Caco-2 (cell line): Measurements from ENCODE around the gene HBEGF. TPM values are rescaled to one million over a fixed set of nuclear protein-coding genes. Genes with fewer than 3 reads are reported as not detected.

ENCODE experiments used
- BruUV-seq: library from RNA; stranded (reverse); fragments of 400-500 nt; replicated peaks from 2 replicates; lab custom pipeline; 2021; lab: Mats Ljungman, UMichigan
- CTCF ChIA-PET: fragments of 300-600 bp; sonication (Branson Sonifier 250); formaldehyde crosslinking; loops from one replicate; lab custom pipeline; 2022; ENCODE audit warnings: antibody characterized with exemption; lab: Charles Lee
- POLR2A ChIA-PET: fragments of 300-600 bp; sonication (Branson Sonifier 250); formaldehyde crosslinking; loops from one replicate; lab custom pipeline; 2022; ENCODE audit warnings: antibody characterized with exemption; lab: Charles Lee
- DNase-seq, 2 experiments: peaks; one replicate each; pipeline versions ENCODE4 v3.0.0 to v3.0.0-alpha.2; 2020 to 2022
- H3K27me3 ChIP-seq: replicated peaks from 2 replicates; pipeline ENCODE4 v1.6.0; 2011; ENCODE audit warnings: low read length; ENCODE audit not compliant: control insufficient read depth, insufficient read depth
- H3K36me3 ChIP-seq: 2 replicates; pipeline ENCODE4 v1.5.1; 2011; ENCODE audit warnings: low read length; ENCODE audit not compliant: control insufficient read depth, insufficient read depth
- H3K4me1 ChIP-seq: fragments of 250-450 bp; sonication (Bioruptor Pico); 2 replicates; pipeline ENCODE4 v1.5.1; 2020; ENCODE audit warnings: mild to moderate bottlenecking
- H3K4me3 ChIP-seq: 2 replicates; pipeline ENCODE4 v1.5.1; 2011; ENCODE audit warnings: low read depth, mild to moderate bottlenecking, control low read depth, low read length
- H3K9me3 ChIP-seq: fragments of 250-450 bp; sonication (Bioruptor Pico); 2 replicates; pipeline ENCODE4 v1.5.1; 2020; ENCODE audit warnings: mild to moderate bottlenecking, moderate library complexity
- H3K27ac Mint-ChIP-seq: one replicate; pipeline ENCODE4 v1.8.0; 2022; ENCODE audit warnings: mixed read lengths; ENCODE audit not compliant: unreplicated experiment
- H3K27me3 Mint-ChIP-seq: one replicate; pipeline ENCODE4 v1.8.0; 2022; ENCODE audit warnings: mixed read lengths; ENCODE audit not compliant: insufficient read depth, unreplicated experiment
- H3K36me3 Mint-ChIP-seq: one replicate; pipeline ENCODE4 v1.8.0; 2022; ENCODE audit warnings: mild to moderate bottlenecking, mixed read lengths; ENCODE audit not compliant: insufficient read depth, unreplicated experiment
- H3K4me1 Mint-ChIP-seq: one replicate; pipeline ENCODE4 v1.8.0; 2022; ENCODE audit warnings: low read depth, mixed read lengths; ENCODE audit not compliant: unreplicated experiment
- H3K4me3 Mint-ChIP-seq: one replicate; pipeline ENCODE4 v1.8.0; 2022; ENCODE audit warnings: mild to moderate bottlenecking, moderate library complexity, mixed read lengths; ENCODE audit not compliant: unreplicated experiment
- H3K9me3 Mint-ChIP-seq: one replicate; pipeline ENCODE4 v1.8.0; 2022; ENCODE audit warnings: mixed read lengths; ENCODE audit not compliant: unreplicated experiment
- intact Hi-C: fragments of 100-400 bp; cut with micrococcal nuclease; formaldehyde crosslinking; loops from one replicate; pipeline ENCODE4 v1.10.0; 2022; ENCODE audit not compliant: unreplicated experiment
- total RNA-seq: library from RNA; stranded (reverse); gene quantifications from 2 replicates; pipeline ENCODE4 v1.2.3, GENCODE V29; 2022
- TF ChIP-seq, protein P1 (sequence below), 2 experiments: fragments of 200-600 bp in 1 of 2; IDR thresholded peaks; 1 replicate in 1 of 2; 2 replicates in 1 of 2; pipeline versions ENCODE4 v1.5.1 to v1.8.0; 2011 to 2022; ENCODE audit warnings: antibody characterized with exemption in 1 of 2, control low read depth in 1 of 2, inconsistent platforms in 1 of 2, low read depth in 1 of 2, low read length in 1 of 2, mild to moderate bottlenecking in 1 of 2, moderate library complexity in 1 of 2; ENCODE audit not compliant: insufficient read depth in 1 of 2, severe bottlenecking in 1 of 2, unreplicated experiment in 1 of 2

Gene HBEGF
- total RNA-seq, 1 experiment from 2014 or later = 5.8 TPM

DNA sequence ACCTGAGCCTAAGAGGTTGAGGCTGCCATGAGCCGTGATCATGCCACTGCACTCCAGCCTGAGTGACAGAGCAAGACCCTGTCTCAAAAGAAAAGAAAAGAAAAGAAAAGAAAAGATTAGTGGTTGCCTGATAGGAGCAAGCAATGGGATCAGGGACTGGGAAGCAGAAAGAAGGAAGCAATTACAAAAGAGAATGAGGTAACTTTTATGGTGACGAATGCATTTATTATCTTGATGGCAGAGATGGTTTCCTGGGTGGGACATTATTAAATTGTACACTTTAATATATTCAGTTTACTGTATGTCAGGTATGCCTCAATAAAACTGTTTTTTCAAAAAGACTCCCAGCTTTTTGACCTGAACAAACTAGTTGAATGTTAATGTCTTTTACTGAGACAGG, 36.0 kb downstream of the HBEGF start:
- no TSS peak for BruUV-seq
- Mint-ChIP-seq H3K4me3 (no peak overlapping the region), H3K4me1 (peaks cover 26% of the 10 kb centered on the region), H3K36me3 (no peaks in the 10 kb centered on the region), H3K27ac (no peak overlapping the region), H3K9me3 (no peaks in the 10 kb centered on the region), H3K27me3 (no peaks in the 10 kb centered on the region)
- no peaks in the 10 kb centered on the region for H3K9me3 ChIP-seq
- H3K4me3 ChIP-seq = no peak overlapping the region
- intact Hi-C loops = no loop called here
- no peak for DNase-seq
- no peaks in the 10 kb centered on the region for H3K36me3 ChIP-seq
- CTCF ChIA-PET = interaction anchor here (0.6 to 1.0 kb wide), 2 partner anchors 10 to 1016 kb away, joined by 4 to 5 read pairs; no protein-coding TSS in a partner anchor
- H3K4me1 ChIP-seq = peaks cover 16% of the 10 kb centered on the region
- POLR2A ChIA-PET = no interaction called here
- TF ChIP-seq, protein P1, sequence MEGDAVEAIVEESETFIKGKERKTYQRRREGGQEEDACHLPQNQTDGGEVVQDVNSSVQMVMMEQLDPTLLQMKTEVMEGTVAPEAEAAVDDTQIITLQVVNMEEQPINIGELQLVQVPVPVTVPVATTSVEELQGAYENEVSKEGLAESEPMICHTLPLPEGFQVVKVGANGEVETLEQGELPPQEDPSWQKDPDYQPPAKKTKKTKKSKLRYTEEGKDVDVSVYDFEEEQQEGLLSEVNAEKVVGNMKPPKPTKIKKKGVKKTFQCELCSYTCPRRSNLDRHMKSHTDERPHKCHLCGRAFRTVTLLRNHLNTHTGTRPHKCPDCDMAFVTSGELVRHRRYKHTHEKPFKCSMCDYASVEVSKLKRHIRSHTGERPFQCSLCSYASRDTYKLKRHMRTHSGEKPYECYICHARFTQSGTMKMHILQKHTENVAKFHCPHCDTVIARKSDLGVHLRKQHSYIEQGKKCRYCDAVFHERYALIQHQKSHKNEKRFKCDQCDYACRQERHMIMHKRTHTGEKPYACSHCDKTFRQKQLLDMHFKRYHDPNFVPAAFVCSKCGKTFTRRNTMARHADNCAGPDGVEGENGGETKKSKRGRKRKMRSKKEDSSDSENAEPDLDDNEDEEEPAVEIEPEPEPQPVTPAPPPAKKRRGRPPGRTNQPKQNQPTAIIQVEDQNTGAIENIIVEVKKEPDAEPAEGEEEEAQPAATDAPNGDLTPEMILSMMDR (IDR thresholded peaks at IDR 0.05; ENCODE audit: insufficient read depth in 1 of 2, low read depth in 1 of 2, low read length in 1 of 2, severe bottlenecking in 1 of 2, unreplicated experiment in 1 of 2) = no peak
- H3K27me3 ChIP-seq = no peaks in the 10 kb centered on the region

DNA sequence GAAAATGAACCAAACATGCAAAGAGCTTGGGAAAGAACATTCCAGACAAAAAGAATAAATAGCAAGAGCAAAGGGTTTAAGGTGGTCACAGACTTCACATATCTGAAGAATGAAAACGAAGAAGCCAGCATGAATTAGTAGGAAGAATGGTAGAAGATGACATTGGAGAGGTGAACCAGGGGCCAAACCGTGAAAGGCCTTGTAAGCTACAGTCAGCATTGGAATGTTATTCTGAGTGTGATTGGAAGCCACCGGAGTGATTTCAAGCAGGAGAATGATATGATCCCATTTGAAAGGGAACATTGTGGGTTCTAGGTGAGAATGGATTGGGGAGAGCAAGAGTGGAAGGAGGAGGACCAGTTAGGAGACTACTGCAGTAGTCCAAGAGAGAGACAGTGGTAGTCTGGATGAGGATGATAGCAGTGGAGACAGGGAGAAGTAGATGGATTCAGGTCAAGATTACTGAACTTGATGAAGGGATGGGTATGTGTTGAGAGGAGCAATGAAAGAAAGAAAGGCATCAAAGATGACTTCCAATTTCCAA, 36.6 kb downstream of the HBEGF start:
- POLR2A ChIA-PET = no interaction called here
- intact Hi-C loops = no loop called here
- no peak overlapping the region for H3K4me3 ChIP-seq
- H3K27me3 ChIP-seq = no peaks in the 10 kb centered on the region
- H3K36me3 ChIP-seq = no peaks in the 10 kb centered on the region
- no TSS peak for BruUV-seq
- no peaks in the 10 kb centered on the region for H3K27me3 Mint-ChIP-seq
- no peak overlapping the region for H3K4me3 Mint-ChIP-seq
- peaks cover 16% of the 10 kb centered on the region for H3K4me1 ChIP-seq
- TF ChIP-seq, protein P1 (IDR thresholded peaks at IDR 0.05; ENCODE audit: insufficient read depth in 1 of 2, low read depth in 1 of 2, low read length in 1 of 2, severe bottlenecking in 1 of 2, unreplicated experiment in 1 of 2) = no peak
- CTCF ChIA-PET = no interaction called here
- DNase-seq = no peak
- no peak overlapping the region for H3K27ac Mint-ChIP-seq
- H3K36me3 Mint-ChIP-seq = no peaks in the 10 kb centered on the region
- H3K4me1 Mint-ChIP-seq = peaks cover 26% of the 10 kb centered on the region
- no peaks in the 10 kb centered on the region for H3K9me3 Mint-ChIP-seq
- no peaks in the 10 kb centered on the region for H3K9me3 ChIP-seq

DNA sequence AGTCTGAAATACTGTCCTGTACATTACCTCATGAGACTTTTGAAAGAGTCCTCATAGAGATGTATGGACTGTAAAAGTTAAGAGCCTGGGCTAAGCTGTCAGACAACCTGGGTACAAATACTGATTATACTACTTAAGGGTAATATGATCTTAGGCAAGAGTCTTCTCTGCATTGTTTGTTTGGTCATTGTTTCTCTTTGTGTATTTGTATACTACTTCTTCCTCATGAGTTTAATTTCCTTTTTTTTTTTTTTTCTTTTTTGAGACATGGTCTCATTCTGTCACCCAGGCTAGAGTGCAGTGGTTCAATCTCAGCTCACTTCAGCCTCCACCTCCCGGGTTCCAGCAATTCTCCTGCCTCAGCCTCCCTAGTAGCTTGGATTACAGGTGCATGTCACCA, 40.9 kb downstream of the HBEGF start:
- no peak overlapping the region for H3K4me3 Mint-ChIP-seq
- TF ChIP-seq, protein P1 (IDR thresholded peaks at IDR 0.05; ENCODE audit: insufficient read depth in 1 of 2, low read depth in 1 of 2, low read length in 1 of 2, severe bottlenecking in 1 of 2, unreplicated experiment in 1 of 2) = no peak
- Histone ChIP-seq H3K27me3 (no peaks in the 10 kb centered on the region), H3K4me1 (peaks cover 19% of the 10 kb centered on the region), H3K36me3 (no peaks in the 10 kb centered on the region), H3K4me3 (no peak overlapping the region), H3K9me3 (no peaks in the 10 kb centered on the region)
- H3K27ac Mint-ChIP-seq = no peak overlapping the region
- intact Hi-C loops = no loop called here
- ChIA-PET POLR2A (no interaction called here), CTCF (no interaction called here)
- no peaks in the 10 kb centered on the region for H3K27me3 Mint-ChIP-seq
- no TSS peak for BruUV-seq
- peaks cover 17% of the 10 kb centered on the region for H3K4me1 Mint-ChIP-seq
- H3K9me3 Mint-ChIP-seq = no peaks in the 10 kb centered on the region
- no peak for DNase-seq
- peaks cover 9% of the 10 kb centered on the region for H3K36me3 Mint-ChIP-seq
